Fibroblast of lung (primary cell): Measurements from ENCODE around the gene MEI1. TPM values are rescaled to one million over a fixed set of nuclear protein-coding genes. Genes with fewer than 3 reads are reported as not detected.

Experiments
- DNase-seq, 2 donors: peaks; one replicate each; pipeline versions ENCODE4 v3.0.0 to v3.0.0-alpha.2; 2010; ENCODE audit warnings: low read depth in 2 of 2
- H2AFZ ChIP-seq: 2 replicates; pipeline ENCODE4 v1.5.1; 2012; ENCODE audit warnings: low read length, control low read depth, inconsistent platforms
- H3K27ac ChIP-seq: 2 replicates; pipeline ENCODE4 v1.5.1; 2011; ENCODE audit warnings: low read length, control low read depth; ENCODE audit not compliant: insufficient read depth
- H3K27me3 ChIP-seq: 2 replicates; pipeline ENCODE4 v1.5.1; 2011; ENCODE audit warnings: mild to moderate bottlenecking, low read length; ENCODE audit not compliant: control insufficient read depth, insufficient read depth
- H3K36me3 ChIP-seq: 2 replicates; pipeline ENCODE4 v1.5.1; 2011; ENCODE audit warnings: low read length; ENCODE audit not compliant: control insufficient read depth, insufficient read depth
- H3K4me1 ChIP-seq: 2 replicates; pipeline ENCODE4 v1.5.1; 2011; ENCODE audit warnings: low read length; ENCODE audit not compliant: control insufficient read depth, insufficient read depth; ENCODE audit errors: extremely low read depth
- H3K4me2 ChIP-seq: 2 replicates; pipeline ENCODE4 v1.5.1; 2011; ENCODE audit warnings: low read length, control low read depth; ENCODE audit not compliant: insufficient read depth; ENCODE audit errors: extremely low read depth
- H3K4me3 ChIP-seq, 4 experiments: fragments of 200-600 bp in 1 of 4; sonication (generic) in 1 of 4; replicated peaks in 1 of 4; 2 replicates each; pipeline ENCODE4 v1.5.1; 2011 to 2016; ENCODE audit warnings: low read length in 4 of 4, low read depth in 3 of 4, mild to moderate bottlenecking in 3 of 4, control low read depth in 2 of 4, inconsistent platforms in 1 of 4, mixed read lengths in 1 of 4; ENCODE audit not compliant: insufficient read depth in 1 of 4; ENCODE audit errors: control extremely low read depth in 1 of 4
- H3K79me2 ChIP-seq: 2 replicates; pipeline ENCODE4 v1.5.1; 2012; ENCODE audit warnings: mild to moderate bottlenecking, low read length, inconsistent platforms; ENCODE audit not compliant: control insufficient read depth, insufficient read depth
- H3K9ac ChIP-seq: 2 replicates; pipeline ENCODE4 v1.5.1; 2011; ENCODE audit warnings: mild to moderate bottlenecking, low read length, control low read depth; ENCODE audit not compliant: insufficient read depth
- H3K9me3 ChIP-seq: 2 replicates; pipeline ENCODE4 v1.5.1; 2012; ENCODE audit warnings: low read depth, low read length; ENCODE audit not compliant: control insufficient read depth, insufficient read depth
- H4K20me1 ChIP-seq: 2 replicates; pipeline ENCODE4 v1.5.1; 2011; ENCODE audit warnings: low read length; ENCODE audit not compliant: control insufficient read depth, insufficient read depth; ENCODE audit errors: extremely low read depth
- EZH2 ChIP-seq: IDR thresholded peaks from 2 replicates; pipeline ENCODE4 v1.5.1; 2012; ENCODE audit warnings: low read length, control low read depth, mild to moderate bottlenecking; ENCODE audit errors: missing control alignments
- polyA plus RNA-seq, 2 donors: library from polyadenylated mRNA; depleted of rRNA in 1 of 2; stranded (reverse) in 1 of 2; unstranded in 1 of 2; fragments of >200 nt; gene quantifications; 2 replicates each; pipeline ENCODE4 v1.2.1, GENCODE V29; 2011 to 2012; ENCODE audit warnings: missing spikeins in 1 of 2
- total RNA-seq: library from RNA; depleted of rRNA; stranded (reverse); fragments of >200 nt; gene quantifications from 2 replicates; pipeline ENCODE4 v1.2.1, GENCODE V29; 2014
- TF ChIP-seq, protein P1 (sequence below), 2 donors: IDR thresholded peaks in 1 of 2; conservative IDR thresholded peaks in 1 of 2; 1 replicate in 1 of 2; 2 replicates in 1 of 2; pipeline ENCODE4 v1.5.1; 2011 to 2012; ENCODE audit warnings: low read length in 2 of 2, control low read depth in 1 of 2, inconsistent platforms in 1 of 2, low read depth in 1 of 2, mild to moderate bottlenecking in 1 of 2

The MEI1 gene
- total and polyA plus RNA-seq, 2 donors (not counting 1 experiment from before 2014, with no cell fraction given) = 0.33 to 4.3 TPM

DNA sequence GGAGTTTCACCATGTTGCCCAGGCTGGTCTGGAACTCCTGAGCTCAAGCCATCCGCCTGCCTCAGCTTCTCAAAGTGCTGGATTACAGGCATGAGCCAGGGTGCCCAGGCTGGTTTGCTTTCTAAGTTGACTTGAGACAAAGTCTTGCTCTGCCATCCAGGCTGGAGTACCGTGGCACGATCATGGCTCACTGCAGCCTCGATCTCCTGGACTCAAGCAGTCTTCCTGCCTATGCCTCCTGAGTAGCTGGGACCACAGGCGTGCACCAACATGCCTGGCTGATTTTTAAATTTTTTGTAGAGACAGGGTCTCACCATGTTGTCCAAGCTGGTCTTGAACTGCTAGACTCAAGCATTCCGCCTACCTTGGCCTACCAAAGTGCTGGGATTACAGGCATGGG, 41.6 kb upstream of the MEI1 start:
- H3K27me3 ChIP-seq = no peaks in the 10 kb centered on the region
- H3K4me2 ChIP-seq = no peak overlapping the region
- H3K9ac ChIP-seq = no peak overlapping the region
- TF ChIP-seq, protein P1, sequence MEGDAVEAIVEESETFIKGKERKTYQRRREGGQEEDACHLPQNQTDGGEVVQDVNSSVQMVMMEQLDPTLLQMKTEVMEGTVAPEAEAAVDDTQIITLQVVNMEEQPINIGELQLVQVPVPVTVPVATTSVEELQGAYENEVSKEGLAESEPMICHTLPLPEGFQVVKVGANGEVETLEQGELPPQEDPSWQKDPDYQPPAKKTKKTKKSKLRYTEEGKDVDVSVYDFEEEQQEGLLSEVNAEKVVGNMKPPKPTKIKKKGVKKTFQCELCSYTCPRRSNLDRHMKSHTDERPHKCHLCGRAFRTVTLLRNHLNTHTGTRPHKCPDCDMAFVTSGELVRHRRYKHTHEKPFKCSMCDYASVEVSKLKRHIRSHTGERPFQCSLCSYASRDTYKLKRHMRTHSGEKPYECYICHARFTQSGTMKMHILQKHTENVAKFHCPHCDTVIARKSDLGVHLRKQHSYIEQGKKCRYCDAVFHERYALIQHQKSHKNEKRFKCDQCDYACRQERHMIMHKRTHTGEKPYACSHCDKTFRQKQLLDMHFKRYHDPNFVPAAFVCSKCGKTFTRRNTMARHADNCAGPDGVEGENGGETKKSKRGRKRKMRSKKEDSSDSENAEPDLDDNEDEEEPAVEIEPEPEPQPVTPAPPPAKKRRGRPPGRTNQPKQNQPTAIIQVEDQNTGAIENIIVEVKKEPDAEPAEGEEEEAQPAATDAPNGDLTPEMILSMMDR (conservative IDR thresholded peaks at IDR 0.05 in 1 of 2, IDR thresholded peaks at IDR 0.05 in 1 of 2; ENCODE audit: low read depth in 1 of 2, low read length in 2 of 2) = no peak
- no peaks in the 10 kb centered on the region for H4K20me1 ChIP-seq
- no peaks in the 10 kb centered on the region for H3K9me3 ChIP-seq
- no peak overlapping the region for H3K27ac ChIP-seq
- peaks cover 25% of the 10 kb centered on the region for H3K36me3 ChIP-seq
- H3K4me3 ChIP-seq = no peak overlapping the region
- no peak for DNase-seq
- no peak overlapping the region for H2AFZ ChIP-seq
- H3K4me1 ChIP-seq = no peaks in the 10 kb centered on the region
- no peaks in the 10 kb centered on the region for H3K79me2 ChIP-seq

DNA sequence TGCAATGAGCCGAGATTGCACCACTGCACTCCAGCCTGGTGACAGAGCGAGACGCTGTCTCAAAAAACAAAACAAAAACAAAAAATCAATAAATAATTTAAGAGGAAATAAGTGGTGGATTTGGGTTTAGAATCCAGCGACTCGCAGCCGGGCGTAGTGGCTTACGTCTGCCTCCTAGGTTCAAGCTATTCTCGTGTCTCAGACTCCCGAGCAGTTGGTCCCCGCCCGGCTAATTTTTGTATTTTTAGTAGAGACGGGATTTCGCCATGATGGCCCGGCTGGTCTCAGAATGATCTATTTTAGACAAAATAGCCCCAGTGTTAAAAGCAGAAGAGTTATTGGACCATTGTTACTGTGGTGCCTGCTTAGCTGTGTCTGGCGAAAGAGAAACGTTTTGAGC, 40.4 kb upstream of the MEI1 start:
- no peaks in the 10 kb centered on the region for H3K27me3 ChIP-seq
- H3K27ac ChIP-seq = no peak overlapping the region
- no peak overlapping the region for H3K9ac ChIP-seq
- no peaks in the 10 kb centered on the region for H3K79me2 ChIP-seq
- no peaks in the 10 kb centered on the region for H3K4me1 ChIP-seq
- no peak for DNase-seq
- no peak overlapping the region for H3K4me3 ChIP-seq
- H4K20me1 ChIP-seq = no peaks in the 10 kb centered on the region
- TF ChIP-seq EZH2 = no peak
- TF ChIP-seq, protein P1 (conservative IDR thresholded peaks at IDR 0.05 in 1 of 2, IDR thresholded peaks at IDR 0.05 in 1 of 2; ENCODE audit: low read depth in 1 of 2, low read length in 2 of 2) = no peak
- no peak overlapping the region for H2AFZ ChIP-seq
- H3K36me3 ChIP-seq = peaks cover 24% of the 10 kb centered on the region
- H3K9me3 ChIP-seq = no peaks in the 10 kb centered on the region
- no peak overlapping the region for H3K4me2 ChIP-seq

DNA sequence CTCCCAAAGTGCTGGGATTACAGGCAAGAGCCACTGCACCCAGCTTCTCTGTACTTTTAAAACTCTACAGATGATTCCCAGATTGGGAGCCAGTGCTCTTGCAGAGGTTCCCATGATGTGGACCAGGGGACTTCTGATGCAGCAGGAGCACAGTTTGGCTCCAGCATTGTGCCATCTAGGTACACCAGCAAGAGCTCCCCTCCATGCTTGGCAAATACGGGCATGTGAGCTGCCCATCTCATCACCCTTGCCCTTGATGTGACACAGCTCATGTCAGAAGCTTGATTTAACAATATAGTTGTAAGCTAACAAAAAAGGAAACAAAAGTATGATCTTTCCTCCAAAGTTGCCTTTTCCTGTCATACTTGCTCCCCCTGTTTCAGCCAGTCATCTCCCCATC, 39.4 kb upstream of the MEI1 start:
- no peak overlapping the region for H3K4me3 ChIP-seq
- no peak overlapping the region for H3K4me2 ChIP-seq
- no peaks in the 10 kb centered on the region for H3K79me2 ChIP-seq
- no peaks in the 10 kb centered on the region for H3K4me1 ChIP-seq
- H3K9ac ChIP-seq = no peak overlapping the region
- no peaks in the 10 kb centered on the region for H3K27me3 ChIP-seq
- H3K9me3 ChIP-seq = no peaks in the 10 kb centered on the region
- H3K27ac ChIP-seq = no peak overlapping the region
- TF ChIP-seq, protein P1 (conservative IDR thresholded peaks at IDR 0.05 in 1 of 2, IDR thresholded peaks at IDR 0.05 in 1 of 2; ENCODE audit: low read depth in 1 of 2, low read length in 2 of 2) = no peak
- TF ChIP-seq EZH2 = no peak
- H2AFZ ChIP-seq = no peak overlapping the region
- DNase-seq = no peak
- H3K36me3 ChIP-seq = peaks cover 24% of the 10 kb centered on the region
- H4K20me1 ChIP-seq = no peaks in the 10 kb centered on the region
